ENCODE results near the gene SH2D6.
"Not testable (repeated sequence)": the region's sequence is repeated elsewhere in the genome, so short reads cannot be mapped to it uniquely, and the experiment has no call there.

The SH2D6 gene

GRCh38 chr2:85470850-85471800, 52.6 kb downstream of the SH2D6 start:
- no peak for DNase-seq (ENCODE audit: low read depth)

- DNase-seq (ENCODE audit: low read depth) = no peak
Observed at GRCh38 chr2:85472261-85472660, 53.7 kb downstream of the SH2D6 start.

GRCh38 chr2:85475799-85476490, 57.4 kb downstream of the SH2D6 start:
- DNase-seq (ENCODE audit: low read depth) = no peak

GRCh38 chr2:85476624-85477023, 58.1 kb downstream of the SH2D6 start:
- no peak for DNase-seq (ENCODE audit: low read depth)

GRCh38 chr2:85477884-85478283, 59.4 kb downstream of the SH2D6 start:
- no peak for DNase-seq (ENCODE audit: low read depth)

- no peak for DNase-seq (ENCODE audit: low read depth)
Observed at GRCh38 chr2:85481818-85482777, 63.6 kb downstream of the SH2D6 start.

GRCh38 chr2:85484615-85485014, 66.1 kb downstream of the SH2D6 start:
- DNase-seq (ENCODE audit: low read depth) = not testable (repeated sequence)

GRCh38 chr2:85485815-85486214, 67.3 kb downstream of the SH2D6 start:
- DNase-seq (ENCODE audit: low read depth) = no peak
